NB4 (cell line): ENCODE results near the gene ZSWIM5.
"Not testable (repeated sequence)": the region's sequence is repeated elsewhere in the genome, so short reads cannot be mapped to it uniquely, and the experiment has no call there.

ENCODE experiments used
- CTCF ChIP-seq: IDR thresholded peaks from one replicate; pipeline ENCODE4 v1.5.1; 2012; ENCODE audit warnings: low read depth, low read length
- POLR2A ChIP-seq: IDR thresholded peaks from 2 replicates; pipeline ENCODE4 v1.6.1; 2011; ENCODE audit warnings: mild to moderate bottlenecking; ENCODE audit not compliant: insufficient read length; ENCODE audit errors: extremely low read depth
- TF ChIP-seq, protein P1 (sequence below): IDR thresholded peaks from 2 replicates; pipeline ENCODE4 v1.6.1; 2011; ENCODE audit warnings: low read depth, low read length

GRCh38 chr1:45164307-45164706 lies 42.1 kb downstream of the ZSWIM5 start:
- TF ChIP-seq CTCF, POLR2A: not testable (repeated sequence)
- TF ChIP-seq, protein P1, sequence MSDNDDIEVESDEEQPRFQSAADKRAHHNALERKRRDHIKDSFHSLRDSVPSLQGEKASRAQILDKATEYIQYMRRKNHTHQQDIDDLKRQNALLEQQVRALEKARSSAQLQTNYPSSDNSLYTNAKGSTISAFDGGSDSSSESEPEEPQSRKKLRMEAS, result not testable (repeated sequence)
